ENCODE data around the gene PTPRA.

Gene PTPRA

DNA sequence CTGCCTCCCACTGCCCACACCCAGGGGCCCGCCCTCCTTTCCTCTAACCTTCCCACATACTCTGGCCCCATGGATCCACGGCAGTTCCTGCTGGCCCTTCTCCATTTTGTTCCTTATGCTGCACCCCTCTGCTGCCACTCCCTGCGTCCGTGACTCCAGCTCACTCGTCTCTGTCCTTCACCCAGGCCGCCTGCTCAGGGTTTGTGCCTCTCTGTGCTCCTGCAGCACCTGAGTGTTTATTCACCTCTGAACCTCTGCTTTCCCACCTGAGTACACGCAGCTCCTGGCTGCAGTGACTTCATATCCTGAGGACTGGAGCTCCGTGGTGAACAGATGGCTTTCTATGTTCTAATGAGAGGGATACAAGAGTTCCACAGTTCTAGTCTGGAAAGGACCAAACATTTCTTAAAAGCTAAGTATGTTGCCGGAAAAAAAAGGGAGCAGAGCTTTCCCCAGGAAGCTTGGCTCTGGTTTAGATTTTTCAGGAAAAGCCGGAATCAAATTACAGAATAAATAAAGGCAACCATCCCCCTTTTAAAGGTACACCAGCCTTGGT lies 168.7 kb downstream of the PTPRA start:
- no peak for FAIRE-seq
- TF ChIP-seq POLR2AphosphoS5 (IDR thresholded peaks at IDR 0.05; ENCODE audit: low read depth, low read length) (no peak), SPI1 (IDR thresholded peaks at IDR 0.05; ENCODE audit: low read depth, low read length) (no peak), POU2F2 (IDR thresholded peaks at IDR 0.05; ENCODE audit: low read depth, low read length) (no peak), POLR2A (IDR thresholded peaks at IDR 0.05; ENCODE audit: low read depth, low read length) (no peak), PAX5 (IDR thresholded peaks at IDR 0.05; ENCODE audit: insufficient read depth, low read length, severe bottlenecking) (no peak), TAF1 (IDR thresholded peaks at IDR 0.05; ENCODE audit: low read depth, low read length) (no peak)
- DNase-seq (ENCODE audit: insufficient read length, low spot score) = no peak

- DNase-seq (ENCODE audit: insufficient read length, low spot score) (no peak), FAIRE-seq (no peak)
- TF ChIP-seq POLR2AphosphoS5 (IDR thresholded peaks at IDR 0.05; ENCODE audit: low read depth, low read length) = no peak
- no peak for TF ChIP-seq POU2F2 (IDR thresholded peaks at IDR 0.05; ENCODE audit: low read depth, low read length)
- TF ChIP-seq PAX5 (IDR thresholded peaks at IDR 0.05; ENCODE audit: insufficient read depth, low read length, severe bottlenecking) = no peak
- TF ChIP-seq SPI1 (IDR thresholded peaks at IDR 0.05; ENCODE audit: low read depth, low read length) = no peak
These were observed 169.3 kb downstream of the PTPRA start for GRCh38 chr20:3042625-3043024.

- DNase-seq (ENCODE audit: insufficient read length, low spot score) = no peak
- no peak for FAIRE-seq
- TF ChIP-seq PAX5 (IDR thresholded peaks at IDR 0.05; ENCODE audit: insufficient read depth, low read length, severe bottlenecking) (no peak), TAF1 (IDR thresholded peaks at IDR 0.05; ENCODE audit: low read depth, low read length) (no peak), SPI1 (IDR thresholded peaks at IDR 0.05; ENCODE audit: low read depth, low read length) (no peak), POU2F2 (IDR thresholded peaks at IDR 0.05; ENCODE audit: low read depth, low read length) (no peak), POLR2AphosphoS5 (IDR thresholded peaks at IDR 0.05; ENCODE audit: low read depth, low read length) (no peak)
These were observed 170.0 kb downstream of the PTPRA start, which contains the start of gene GNRH2 for GRCh38 chr20:3043322-3043721. GNRH2 (plus strand) TSS chr20:3043622; CDS start chr20:3044415, 793 bp downstream.

- no peak for TF ChIP-seq POU2F2 (IDR thresholded peaks at IDR 0.05; ENCODE audit: low read depth, low read length)
- TF ChIP-seq POLR2A (IDR thresholded peaks at IDR 0.05; ENCODE audit: low read depth, low read length) = no peak
- no peak for TF ChIP-seq POLR2AphosphoS5 (IDR thresholded peaks at IDR 0.05; ENCODE audit: low read depth, low read length)
- TF ChIP-seq TAF1 (IDR thresholded peaks at IDR 0.05; ENCODE audit: low read depth, low read length) = no peak
- TF ChIP-seq PAX5 (IDR thresholded peaks at IDR 0.05; ENCODE audit: insufficient read depth, low read length, severe bottlenecking) = no peak
- no peak for TF ChIP-seq SPI1 (IDR thresholded peaks at IDR 0.05; ENCODE audit: low read depth, low read length)
- FAIRE-seq = no peak
- no peak for DNase-seq (ENCODE audit: insufficient read length, low spot score)
These were observed 171.2 kb downstream of the PTPRA start for GRCh38 chr20:3044336-3044965.

DNA sequence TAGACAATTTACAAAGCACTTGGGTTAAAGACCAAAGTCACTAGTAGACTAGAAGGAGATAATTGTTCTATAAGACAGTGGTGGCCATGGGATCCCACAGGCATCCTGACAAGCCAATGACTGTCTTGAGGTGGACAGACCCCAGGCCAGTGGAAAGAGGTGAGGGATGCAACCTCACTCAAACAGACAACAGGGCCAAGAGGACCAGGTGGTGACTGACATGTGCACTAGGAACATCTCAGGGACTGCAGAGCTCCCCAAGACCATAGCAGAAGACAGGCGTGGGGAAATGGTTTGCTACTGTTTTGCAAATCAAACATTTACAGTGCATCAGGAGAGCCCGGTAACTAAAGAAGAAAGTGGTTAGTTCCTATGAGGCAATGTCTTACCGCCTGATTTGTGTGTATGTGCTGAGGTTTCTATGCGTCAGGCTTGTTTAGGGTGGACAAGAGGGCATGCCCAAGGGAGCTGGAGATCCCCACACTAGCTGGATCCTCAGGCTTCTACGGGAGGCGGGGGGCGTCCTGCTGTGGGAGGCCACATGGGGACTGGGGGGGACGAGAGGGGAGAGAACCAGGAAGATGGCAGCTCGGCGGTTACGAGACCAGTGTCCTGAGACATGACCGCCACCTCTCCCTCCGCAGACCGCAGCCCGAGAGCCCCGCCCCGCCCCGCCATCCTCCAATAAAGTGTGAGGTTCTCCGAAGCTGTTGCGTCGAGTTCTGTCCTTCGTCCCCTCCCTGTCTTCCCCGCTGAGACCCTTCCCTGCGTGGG lies 171.9 kb downstream of the PTPRA start:
- FAIRE-seq (no peak), DNase-seq (ENCODE audit: insufficient read length, low spot score) (peak; percentile 66)
- TF ChIP-seq POU2F2 (IDR thresholded peaks at IDR 0.05; ENCODE audit: low read depth, low read length) = no peak
- TF ChIP-seq POLR2A (IDR thresholded peaks at IDR 0.05; ENCODE audit: low read depth, low read length) = peak; percentile 25; the same call in 1 of the 2 replicates
- no peak for TF ChIP-seq SPI1 (IDR thresholded peaks at IDR 0.05; ENCODE audit: low read depth, low read length)

- FAIRE-seq = peak; percentile 95
These were observed 172.8 kb downstream of the PTPRA start, which contains the start of gene MRPS26 for GRCh38 chr20:3045816-3046676. MRPS26 (plus strand) TSS chr20:3046052; CDS start chr20:3046069, 17 bp downstream.

DNA sequence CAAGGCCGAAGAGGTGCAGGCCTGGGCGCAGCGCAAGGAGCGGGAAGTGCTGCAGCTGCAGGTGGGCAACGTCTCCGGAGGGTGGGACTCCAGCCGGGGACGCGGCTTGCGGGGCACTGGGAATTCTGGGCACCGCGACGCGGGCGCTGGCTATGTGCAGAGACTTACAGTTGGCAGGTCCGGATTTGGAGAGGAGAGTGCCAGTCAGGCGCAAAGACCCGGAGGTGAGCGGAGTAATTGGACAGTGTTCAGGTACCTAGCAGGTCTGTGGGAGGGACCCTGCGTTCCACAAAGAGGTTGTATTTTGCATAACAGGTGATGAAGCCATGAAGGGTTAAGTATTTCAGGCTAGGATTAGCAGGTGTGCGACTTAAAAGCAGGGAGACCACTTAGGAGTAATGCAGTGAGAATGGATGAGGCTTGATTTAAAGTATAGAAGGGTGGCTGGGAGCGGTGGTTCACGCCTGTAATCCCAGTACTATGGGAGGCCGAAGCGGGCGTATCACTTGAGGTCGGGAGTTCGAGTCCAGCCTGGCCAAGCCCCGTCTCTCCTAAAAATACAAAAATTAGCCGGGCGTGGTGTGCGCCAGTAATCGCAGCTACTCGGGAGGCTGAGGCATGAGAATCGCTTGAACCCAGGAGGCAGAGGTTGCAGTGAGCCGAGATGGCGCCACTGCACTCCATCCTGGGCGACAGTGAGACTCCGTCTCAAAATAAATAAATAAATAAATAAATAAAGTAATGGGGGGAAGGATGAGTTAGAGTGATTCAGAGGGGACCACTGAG lies 173.6 kb downstream of the PTPRA start:
- no peak for FAIRE-seq
- DNase-seq (ENCODE audit: insufficient read length, low spot score) = peak; percentile 45
- TF ChIP-seq POLR2AphosphoS5 (IDR thresholded peaks at IDR 0.05; ENCODE audit: low read depth, low read length) (no peak), SPI1 (IDR thresholded peaks at IDR 0.05; ENCODE audit: low read depth, low read length) (no peak), POU2F2 (IDR thresholded peaks at IDR 0.05; ENCODE audit: low read depth, low read length) (no peak), TAF1 (IDR thresholded peaks at IDR 0.05; ENCODE audit: low read depth, low read length) (no peak), POLR2A (IDR thresholded peaks at IDR 0.05; ENCODE audit: low read depth, low read length) (no peak), PAX5 (IDR thresholded peaks at IDR 0.05; ENCODE audit: insufficient read depth, low read length, severe bottlenecking) (no peak)

More at GRCh38 chr20:3045816-3046676, 172.8 kb downstream of the PTPRA start, which contains the start of gene MRPS26:
- TF ChIP-seq POLR2AphosphoS5 (IDR thresholded peaks at IDR 0.05; ENCODE audit: low read depth, low read length) (no peak), POLR2A (IDR thresholded peaks at IDR 0.05; ENCODE audit: low read depth, low read length) (no peak), SPI1 (IDR thresholded peaks at IDR 0.05; ENCODE audit: low read depth, low read length) (no peak), TAF1 (IDR thresholded peaks at IDR 0.05; ENCODE audit: low read depth, low read length) (no peak), PAX5 (IDR thresholded peaks at IDR 0.05; ENCODE audit: insufficient read depth, low read length, severe bottlenecking) (no peak)
- DNase-seq (ENCODE audit: insufficient read length, low spot score) = peak; percentile 96

Measured in GM12891 (cell line).